Spleen (tissue), 7 donors: Measurements from ENCODE around the gene NBPF3.

Source experiments
- POLR2A ChIP-seq, 3 donors: fragments of 450-650 bp; IDR thresholded peaks; one replicate each; pipeline ENCODE4 v1.5.1; 2017; ENCODE audit warnings: antibody characterized with exemption in 3 of 3, mild to moderate bottlenecking in 1 of 3
- POLR2AphosphoS5 ChIP-seq, 3 donors: sonication (generic); formaldehyde crosslinking; IDR thresholded peaks; one replicate each; pipeline ENCODE4 v1.5.1; 2017; ENCODE audit warnings: antibody characterized with exemption in 3 of 3
- TF ChIP-seq, protein P1 (sequence below), 11 experiments: fragments of 200-600 bp in 7 of 11; fragments of 450-650 bp in 4 of 11; sonication (generic) in 4 of 11; IDR thresholded peaks in 8 of 11; conservative IDR thresholded peaks in 3 of 11; 1 replicate in 7 of 11; 2 replicates in 4 of 11; pipeline versions ENCODE4 v1.4.0 to v1.8.0; 2016 to 2021; ENCODE audit warnings: antibody characterized with exemption in 11 of 11, inconsistent platforms in 4 of 11, mild to moderate bottlenecking in 1 of 11
- donor health status: DM: no; HTN: no; CAD: no; lungs with moderate emphysema.
- donor health status: DM: no; HTN: no; CAD: no.
- donor health status: DM: no; HTN: no; CAD: no.

DNA sequence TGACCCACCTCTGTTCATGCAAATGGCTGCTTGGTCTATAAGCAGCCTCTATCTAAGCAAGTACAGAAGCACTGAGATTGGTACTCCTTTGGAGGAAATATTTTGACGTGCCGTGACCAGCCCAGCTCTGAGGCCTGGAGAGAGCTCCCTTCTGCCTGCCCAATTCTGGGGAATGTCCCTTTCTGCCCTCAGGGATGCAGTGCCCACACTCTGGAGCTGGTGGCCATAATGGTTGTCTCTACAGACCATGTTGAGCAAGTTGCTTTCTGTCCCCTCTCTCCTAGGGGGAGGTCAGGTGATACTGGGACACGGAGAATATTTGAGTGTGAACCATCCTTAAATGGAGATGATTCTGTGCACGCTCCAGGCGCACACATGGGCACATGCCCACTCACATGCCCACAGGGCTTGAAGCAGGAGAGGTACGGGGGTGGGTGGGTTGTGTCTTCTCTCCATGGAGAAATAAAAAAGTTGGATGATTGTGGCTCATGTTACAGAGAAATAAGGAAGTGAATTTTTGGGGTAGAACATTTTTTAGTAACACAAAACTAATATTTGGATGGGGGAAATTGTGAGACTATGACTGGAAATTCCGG, 55.4 kb downstream of the NBPF3 start:
- no peak for TF ChIP-seq POLR2A (IDR thresholded peaks at IDR 0.05)
- TF ChIP-seq, protein P1, sequence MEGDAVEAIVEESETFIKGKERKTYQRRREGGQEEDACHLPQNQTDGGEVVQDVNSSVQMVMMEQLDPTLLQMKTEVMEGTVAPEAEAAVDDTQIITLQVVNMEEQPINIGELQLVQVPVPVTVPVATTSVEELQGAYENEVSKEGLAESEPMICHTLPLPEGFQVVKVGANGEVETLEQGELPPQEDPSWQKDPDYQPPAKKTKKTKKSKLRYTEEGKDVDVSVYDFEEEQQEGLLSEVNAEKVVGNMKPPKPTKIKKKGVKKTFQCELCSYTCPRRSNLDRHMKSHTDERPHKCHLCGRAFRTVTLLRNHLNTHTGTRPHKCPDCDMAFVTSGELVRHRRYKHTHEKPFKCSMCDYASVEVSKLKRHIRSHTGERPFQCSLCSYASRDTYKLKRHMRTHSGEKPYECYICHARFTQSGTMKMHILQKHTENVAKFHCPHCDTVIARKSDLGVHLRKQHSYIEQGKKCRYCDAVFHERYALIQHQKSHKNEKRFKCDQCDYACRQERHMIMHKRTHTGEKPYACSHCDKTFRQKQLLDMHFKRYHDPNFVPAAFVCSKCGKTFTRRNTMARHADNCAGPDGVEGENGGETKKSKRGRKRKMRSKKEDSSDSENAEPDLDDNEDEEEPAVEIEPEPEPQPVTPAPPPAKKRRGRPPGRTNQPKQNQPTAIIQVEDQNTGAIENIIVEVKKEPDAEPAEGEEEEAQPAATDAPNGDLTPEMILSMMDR (IDR thresholded peaks at IDR 0.05 in 8 of 11, conservative IDR thresholded peaks at IDR 0.05 in 3 of 11): no peak
- no peak for TF ChIP-seq POLR2AphosphoS5 (IDR thresholded peaks at IDR 0.05)
